HG02884 (cell line): ENCODE measurements around the gene NRXN3.

Experiments used
- ATAC-seq: cut with Tn5 transposase; IDR thresholded peaks from one replicate; pipeline ENCODE4 v1.9.1; 2021; ENCODE audit warnings: mild to moderate bottlenecking, moderate library complexity; ENCODE audit not compliant: unreplicated experiment

The NRXN3 gene

GRCh38 chr14:79702197-79702596, 1532.0 kb downstream of the NRXN3 start:
- ATAC-seq: no peak

DNA sequence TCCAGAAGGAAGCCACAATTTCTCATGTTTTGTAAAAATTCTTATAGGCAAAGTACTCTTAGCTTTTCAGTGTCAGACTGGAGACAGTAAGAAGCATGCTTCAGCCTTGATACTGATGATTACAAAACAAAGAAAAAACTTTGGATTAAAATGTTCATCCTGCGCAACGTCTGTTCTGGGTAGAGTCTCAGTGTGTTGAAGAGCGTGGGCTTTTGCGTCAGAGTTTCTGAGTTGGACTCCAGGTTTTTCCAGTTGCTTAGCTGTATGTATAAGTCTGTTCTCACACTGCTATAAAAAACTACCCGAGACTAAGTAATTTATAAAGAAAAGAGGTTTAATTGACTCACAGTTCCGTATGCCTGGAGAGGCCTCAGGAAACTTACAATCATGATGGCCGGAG, 1533.0 kb downstream of the NRXN3 start:
- no peak for ATAC-seq

DNA sequence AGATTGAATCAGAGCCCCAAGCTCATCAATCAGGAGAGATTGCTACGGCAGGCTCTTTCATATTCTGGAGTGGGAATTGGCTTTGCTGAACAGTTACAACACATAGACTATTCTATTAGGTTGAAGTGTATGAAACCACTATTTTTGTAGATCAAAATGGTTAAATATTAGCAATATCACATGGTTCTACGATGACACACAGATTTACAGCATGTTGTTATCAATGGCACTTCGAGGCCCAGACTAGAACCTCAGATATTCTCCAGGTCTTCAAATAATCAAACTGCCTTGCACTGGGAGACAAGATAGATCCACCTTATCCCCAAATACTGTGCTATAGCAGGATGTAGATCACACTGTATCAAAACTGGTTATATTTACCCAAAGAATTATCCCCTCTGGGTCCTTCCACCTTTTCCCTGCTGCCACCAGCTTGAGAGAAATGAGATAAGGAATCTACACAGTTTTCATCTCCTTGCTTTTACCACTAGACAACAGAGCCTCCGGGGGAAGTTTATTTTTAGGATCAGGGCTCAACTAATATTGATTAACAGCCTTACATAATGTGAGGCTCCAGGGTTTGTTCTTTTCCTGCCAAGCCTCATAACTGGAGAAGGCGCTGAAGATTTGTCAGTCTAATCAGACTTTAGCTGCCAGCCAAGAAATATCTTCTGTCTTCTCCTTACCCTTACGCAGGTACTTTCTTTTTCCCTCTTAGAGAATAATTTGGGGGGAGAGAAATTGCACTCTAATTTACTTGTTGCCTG, 1534.1 kb downstream of the NRXN3 start:
- ATAC-seq: no peak

DNA sequence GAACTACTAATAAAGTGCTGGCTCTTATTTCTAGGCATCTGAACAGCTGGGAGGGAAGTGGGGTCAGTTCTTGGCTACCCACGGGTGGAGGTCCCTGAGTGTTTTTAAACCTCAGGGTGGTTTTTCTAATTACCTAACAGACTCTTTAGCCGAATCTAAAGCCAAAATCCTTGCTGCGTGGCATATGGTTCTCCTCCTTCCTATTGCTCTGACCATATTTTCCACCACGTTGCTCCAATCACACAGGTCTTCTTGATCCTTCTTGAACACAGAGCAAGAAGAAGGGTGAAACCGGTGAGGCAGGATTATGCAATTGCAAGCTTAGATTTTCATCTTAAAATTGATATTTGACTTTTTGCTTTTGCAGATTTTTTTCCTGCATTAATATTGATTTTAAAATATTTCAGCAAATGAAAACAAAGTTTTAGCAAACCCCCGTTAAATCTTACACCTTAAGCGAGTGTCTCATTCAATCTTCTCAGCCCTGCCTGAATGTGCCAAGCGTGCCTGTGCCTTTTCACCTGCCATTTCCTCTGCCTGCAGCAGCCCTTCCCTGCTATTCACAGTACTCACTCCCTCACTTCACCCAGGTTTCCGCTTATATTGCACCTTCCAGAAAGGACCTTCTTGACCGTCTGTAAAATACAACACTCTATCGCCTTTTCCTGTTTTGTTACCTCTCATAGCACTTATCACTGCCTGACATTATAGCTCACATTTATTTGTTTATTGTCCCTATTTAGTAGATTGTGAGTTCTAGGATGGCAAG, 1535.1 kb downstream of the NRXN3 start:
- no peak for ATAC-seq

DNA sequence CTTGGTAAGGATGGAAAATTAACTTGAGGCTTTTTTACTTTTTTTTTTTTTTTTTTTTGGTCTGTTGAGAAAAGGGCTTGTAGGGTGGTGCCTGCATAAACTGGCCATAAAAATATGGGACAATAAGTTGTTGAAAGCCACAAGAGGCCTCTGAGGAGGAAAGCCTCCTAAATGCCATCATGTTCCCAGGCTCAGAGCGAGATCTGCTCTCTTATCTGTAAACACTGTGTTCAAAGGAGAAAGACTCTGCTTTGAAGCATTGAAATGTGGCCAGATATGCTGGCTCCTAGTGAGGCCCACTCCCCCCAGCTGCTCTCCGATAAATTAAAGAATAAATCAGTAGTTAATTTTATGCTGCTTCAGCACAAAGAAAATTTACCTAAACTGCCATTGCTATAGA, 1536.2 kb downstream of the NRXN3 start:
- ATAC-seq: no peak

DNA sequence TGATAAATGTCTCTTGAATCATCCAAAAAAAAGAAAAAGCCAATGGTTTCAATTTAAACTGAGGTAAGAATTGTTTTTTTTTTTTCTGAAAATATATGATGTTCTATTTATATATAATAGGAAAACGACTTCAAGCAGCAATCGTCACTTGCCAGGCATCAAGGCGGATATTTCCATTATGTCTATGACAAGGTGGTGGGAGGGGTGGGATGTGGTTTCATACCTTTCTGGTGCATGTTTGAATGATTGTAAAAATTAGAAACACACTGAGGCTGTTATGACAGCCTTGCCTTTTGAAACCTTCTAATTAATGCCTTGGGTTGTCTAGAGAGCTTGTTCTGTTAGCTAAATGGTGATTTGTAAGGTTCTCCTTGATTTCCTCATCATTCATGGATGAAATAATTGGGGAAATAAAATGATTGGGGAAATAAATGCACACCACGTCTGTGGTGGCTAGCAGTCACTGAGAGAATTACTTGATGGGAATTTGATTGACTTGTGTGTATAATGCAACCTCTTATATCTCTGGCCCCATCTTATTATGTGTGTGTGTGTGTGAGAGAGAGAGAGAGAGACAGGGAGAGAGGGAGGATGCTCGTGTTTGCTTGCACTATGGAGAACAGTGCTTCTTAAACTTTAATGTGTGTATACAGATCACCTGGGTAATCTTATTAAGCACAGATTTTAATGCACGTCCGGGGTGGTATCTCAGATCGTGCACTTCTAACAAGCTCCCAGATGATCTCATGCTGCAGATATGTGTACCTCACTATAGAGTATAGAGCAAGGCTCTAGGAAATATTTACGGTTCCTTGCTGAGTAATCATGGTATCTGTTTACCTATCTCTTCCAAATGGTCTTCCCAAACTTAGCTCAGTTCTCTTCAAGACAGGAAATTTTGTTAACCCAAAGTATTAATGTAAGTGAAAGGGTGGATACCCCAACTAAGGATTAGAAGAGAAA, 1538.5 kb downstream of the NRXN3 start:
- no peak for ATAC-seq

DNA sequence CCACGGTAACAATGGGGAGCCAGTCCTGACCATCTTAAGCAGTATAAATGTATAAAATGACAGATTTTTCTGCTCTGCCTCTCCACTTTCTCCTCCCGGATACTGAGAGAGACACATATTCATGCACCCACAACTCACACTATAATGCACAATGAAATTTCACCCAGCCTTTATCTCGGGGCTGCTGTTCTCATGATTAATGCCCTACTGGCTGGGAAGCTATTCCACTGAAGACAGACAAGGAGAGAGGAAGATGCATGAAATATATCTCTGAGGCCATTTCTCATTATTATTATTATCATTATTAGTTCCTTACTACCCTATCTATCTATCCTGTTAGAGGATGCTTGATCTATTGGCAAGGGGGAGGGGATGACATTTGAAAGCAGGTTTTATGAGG, 1539.4 kb downstream of the NRXN3 start:
- ATAC-seq: no peak

DNA sequence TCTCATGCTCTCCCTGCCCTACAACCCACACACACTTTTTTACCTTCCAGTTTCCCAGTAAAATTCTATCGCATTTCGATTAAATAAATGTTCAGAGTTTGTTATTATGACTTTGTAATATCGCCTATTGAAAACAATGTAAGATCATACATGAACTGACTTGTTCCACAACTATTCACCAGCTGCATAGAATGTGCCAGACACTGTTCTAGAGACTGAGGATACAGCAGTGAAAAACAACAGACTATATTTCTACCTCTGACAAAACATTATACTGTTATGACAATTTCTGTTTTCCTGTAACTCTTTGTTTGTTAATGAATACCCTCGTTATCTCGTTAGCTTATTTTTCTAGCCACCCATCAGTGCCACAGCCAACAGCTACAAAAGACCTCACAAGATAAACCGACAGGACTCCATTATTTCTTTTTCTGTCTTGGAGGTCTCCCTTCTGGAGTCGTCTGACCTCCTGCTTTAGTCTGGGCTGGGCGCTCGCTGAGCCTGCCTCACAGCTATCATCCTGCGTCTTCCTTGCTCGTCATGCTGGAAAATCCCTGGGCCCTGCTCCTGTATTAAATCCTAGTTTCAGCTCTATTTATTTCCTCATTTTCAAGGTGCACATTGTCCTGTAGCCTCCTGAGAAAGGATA, 1542.3 kb downstream of the NRXN3 start:
- ATAC-seq: no peak

- no peak for ATAC-seq
Observed at GRCh38 chr14:79721399-79722084, 1551.4 kb downstream of the NRXN3 start.

GRCh38 chr14:79724934-79725717, 1555.0 kb downstream of the NRXN3 start:
- ATAC-seq: no peak

DNA sequence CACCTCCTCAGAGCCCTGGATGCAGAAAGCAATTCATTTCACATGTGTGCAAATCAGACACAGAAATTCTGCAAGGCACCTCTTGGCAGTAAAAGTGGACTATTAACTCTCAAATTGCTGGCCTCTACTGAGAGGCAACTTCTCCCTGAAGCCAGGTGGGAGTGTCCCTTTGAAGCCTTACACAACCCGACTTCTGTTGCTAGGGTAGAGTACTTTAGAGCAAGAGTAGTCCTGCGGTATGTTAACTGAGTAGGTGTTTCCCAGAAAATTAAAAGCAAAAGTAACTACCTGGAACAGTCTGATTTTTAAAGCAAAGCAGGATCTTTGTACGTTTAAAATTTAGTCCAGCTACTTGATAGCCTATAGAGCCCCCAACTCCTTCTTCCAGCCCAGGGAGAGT, 1557.7 kb downstream of the NRXN3 start:
- no peak for ATAC-seq

- ATAC-seq: no peak
Observed at GRCh38 chr14:79728331-79728730, 1558.2 kb downstream of the NRXN3 start.

DNA sequence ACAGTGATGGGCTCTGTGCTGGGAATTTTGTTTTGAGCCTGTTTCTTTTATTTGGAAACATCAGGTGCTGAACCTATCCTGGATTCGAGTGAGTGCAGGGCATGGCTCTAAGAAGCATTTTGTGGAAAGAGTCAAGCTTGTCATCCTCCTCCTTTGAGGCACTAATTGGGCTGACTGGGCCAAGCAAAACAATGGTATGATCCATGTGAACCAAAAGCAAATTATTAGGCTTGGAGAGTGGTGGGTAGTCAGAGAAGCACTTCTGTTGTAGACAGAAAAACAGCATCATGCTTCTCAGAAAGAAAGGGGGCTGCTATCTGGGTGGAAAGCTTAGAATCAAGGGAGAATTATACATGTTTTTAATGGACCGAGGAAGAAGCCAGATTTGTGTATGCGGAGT, 1559.6 kb downstream of the NRXN3 start:
- ATAC-seq: no peak

DNA sequence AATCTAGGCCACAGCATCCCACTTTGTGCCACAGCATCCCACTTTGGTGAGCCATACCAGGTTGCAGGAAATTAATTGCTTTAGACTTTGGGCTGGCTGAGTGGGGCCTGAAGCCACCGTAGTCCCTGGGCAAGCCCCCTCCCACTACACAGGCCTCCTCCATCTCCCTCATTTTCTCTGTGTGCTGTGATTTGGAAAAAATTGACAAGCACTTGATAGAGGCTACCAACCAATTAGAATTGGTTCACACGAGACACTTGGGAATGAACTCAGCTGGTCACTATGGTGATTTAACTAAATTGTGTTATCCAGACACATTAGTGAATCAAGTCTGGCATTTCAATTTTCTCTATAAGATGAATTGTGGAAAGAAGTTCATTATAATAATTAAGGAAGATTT, 1560.0 kb downstream of the NRXN3 start:
- ATAC-seq: no peak

DNA sequence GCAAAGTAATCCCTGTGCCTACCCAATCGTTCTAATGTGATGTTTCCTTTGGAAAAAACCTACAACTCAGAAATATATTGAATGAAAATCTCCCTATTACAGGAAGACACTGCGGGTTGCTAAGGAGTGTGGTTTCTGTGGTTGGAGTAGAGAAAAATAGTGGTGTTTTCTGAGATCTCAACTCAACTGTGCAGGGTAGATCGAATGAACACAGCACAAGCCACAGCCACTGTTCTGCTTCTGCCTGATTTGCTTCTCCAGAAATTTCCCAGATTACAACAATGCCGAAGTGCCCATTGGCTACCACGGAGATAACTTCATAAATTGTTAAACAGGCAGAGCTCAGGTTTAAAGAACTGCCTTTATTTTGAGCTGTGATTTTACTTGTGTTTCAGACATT, 1560.8 kb downstream of the NRXN3 start:
- no peak for ATAC-seq

GRCh38 chr14:79732911-79733655, 1562.9 kb downstream of the NRXN3 start:
- ATAC-seq: no peak

GRCh38 chr14:79734151-79734550, 1564.0 kb downstream of the NRXN3 start:
- ATAC-seq: no peak

GRCh38 chr14:79734656-79735055, 1564.5 kb downstream of the NRXN3 start:
- no peak for ATAC-seq

DNA sequence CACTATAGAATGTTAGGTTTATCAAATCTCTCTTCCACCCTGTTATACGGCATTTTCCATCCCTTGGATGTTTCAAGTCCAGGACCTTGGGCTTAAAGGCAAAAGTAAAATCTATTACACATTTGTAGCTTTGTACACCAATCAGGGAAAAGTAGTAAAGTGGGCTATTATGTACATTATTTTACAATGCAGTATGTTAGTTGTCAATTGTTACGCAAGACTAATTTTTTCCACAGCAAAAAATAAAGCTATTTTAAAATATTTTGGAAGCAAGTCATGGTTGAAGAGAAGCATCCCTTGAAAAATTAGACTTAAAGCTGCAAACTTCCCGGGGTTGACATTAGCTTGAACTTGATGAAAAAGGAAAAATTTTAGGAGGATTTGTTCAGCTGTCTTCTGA, 1564.9 kb downstream of the NRXN3 start:
- no peak for ATAC-seq
